ENCODE results near the gene NAXD.

DNA sequence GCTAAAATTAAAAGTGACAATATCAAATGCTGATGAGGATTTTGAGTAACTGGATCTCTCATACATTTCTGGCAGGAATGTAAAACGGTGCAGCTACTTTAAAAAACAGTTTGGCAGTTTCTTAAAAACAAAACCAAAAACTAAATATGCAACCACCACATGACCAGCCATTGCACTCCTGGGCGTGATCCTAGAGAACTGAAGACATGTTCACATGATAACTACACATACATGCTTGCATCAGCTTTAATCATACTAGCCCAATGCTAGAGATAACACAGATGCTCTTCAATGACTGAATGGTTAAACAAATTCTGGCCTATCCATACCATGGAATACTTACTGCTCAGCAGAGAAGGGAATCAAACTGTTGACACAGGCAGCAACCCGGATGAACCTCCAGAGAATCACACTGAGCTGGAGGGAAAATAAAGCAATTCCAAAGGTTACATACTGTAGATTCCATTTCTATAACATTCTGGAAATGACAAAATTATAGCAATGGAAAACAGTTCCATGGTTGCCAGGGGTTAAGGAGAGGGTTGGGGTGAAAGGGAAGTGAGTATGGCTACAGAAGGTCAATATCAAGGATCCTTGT, 25.5 kb upstream of the NAXD start:
- TF ChIP-seq, protein P1, sequence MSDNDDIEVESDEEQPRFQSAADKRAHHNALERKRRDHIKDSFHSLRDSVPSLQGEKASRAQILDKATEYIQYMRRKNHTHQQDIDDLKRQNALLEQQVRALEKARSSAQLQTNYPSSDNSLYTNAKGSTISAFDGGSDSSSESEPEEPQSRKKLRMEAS (IDR thresholded peaks at IDR 0.05) = no peak
- TF ChIP-seq EGR1 (IDR thresholded peaks at IDR 0.05) (no peak), FOXM1 (IDR thresholded peaks at IDR 0.05; ENCODE audit: borderline replicate concordance, low read depth) (no peak), ZBTB7A (IDR thresholded peaks at IDR 0.05; ENCODE audit: low read depth) (no peak), RAD21 (IDR thresholded peaks at IDR 0.05; ENCODE audit: low read depth) (no peak)
